ENCODE data around the gene HYDIN.

Gene HYDIN

DNA sequence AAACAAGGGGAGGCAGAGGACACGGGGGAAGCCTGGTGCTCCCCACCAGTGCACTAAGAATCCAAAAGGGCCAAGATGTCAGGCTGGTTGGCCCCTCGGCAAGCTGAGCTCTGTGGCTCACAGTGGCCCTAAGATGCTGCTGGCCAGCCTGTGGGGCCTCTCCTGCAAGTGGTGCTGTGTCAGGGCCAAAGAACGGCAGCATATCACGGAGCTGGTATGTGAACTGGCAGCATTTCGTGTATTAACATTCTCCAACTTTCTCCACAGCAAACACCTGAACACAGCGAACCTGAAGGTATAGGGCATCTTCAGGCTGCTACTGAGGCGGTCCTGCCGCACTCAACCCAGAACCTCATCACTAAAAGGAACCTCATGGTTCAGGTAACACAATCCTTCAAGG is 464.3 kb downstream of the HYDIN start:
- no peak overlapping the region for H3K4me3 Mint-ChIP-seq
- no peaks in the 10 kb centered on the region for H3K9me3 Mint-ChIP-seq
- DNase-seq (ENCODE audit: low spot score) = no peak
- peaks cover 8% of the 10 kb centered on the region for H3K36me3 Mint-ChIP-seq (ENCODE audit: low read depth)
- H3K4me1 Mint-ChIP-seq (ENCODE audit: low read depth) = no peaks in the 10 kb centered on the region
- no peaks in the 10 kb centered on the region for H3K27me3 Mint-ChIP-seq (ENCODE audit: low read depth)
- no peak overlapping the region for H3K27ac Mint-ChIP-seq

DNA sequence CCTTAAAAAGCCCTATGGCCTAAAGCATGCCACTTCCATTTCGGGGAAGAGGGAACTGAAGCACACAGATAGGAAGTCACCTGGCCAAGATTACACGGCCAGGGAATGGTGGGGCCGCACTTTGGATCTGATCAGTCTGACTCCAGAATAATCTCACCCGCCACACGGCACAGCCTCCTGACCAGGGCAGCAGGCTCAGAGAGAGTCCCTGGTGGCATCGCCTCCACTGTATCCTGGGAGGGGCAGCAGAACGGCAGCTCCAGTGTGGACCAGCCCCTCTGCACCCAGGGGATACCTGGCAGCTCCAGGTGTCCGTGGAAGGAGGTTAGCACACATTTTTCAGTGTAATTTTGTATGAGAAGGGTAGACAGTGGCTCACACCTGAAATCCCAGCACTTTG is 465.0 kb downstream of the HYDIN start:
- Mint-ChIP-seq H3K27ac (no peak overlapping the region), H3K36me3 (ENCODE audit: low read depth) (peaks cover 9% of the 10 kb centered on the region), H3K4me3 (no peak overlapping the region), H3K4me1 (ENCODE audit: low read depth) (no peaks in the 10 kb centered on the region), H3K9me3 (no peaks in the 10 kb centered on the region), H3K27me3 (ENCODE audit: low read depth) (no peaks in the 10 kb centered on the region)
- no peak for DNase-seq (ENCODE audit: low spot score)

DNA sequence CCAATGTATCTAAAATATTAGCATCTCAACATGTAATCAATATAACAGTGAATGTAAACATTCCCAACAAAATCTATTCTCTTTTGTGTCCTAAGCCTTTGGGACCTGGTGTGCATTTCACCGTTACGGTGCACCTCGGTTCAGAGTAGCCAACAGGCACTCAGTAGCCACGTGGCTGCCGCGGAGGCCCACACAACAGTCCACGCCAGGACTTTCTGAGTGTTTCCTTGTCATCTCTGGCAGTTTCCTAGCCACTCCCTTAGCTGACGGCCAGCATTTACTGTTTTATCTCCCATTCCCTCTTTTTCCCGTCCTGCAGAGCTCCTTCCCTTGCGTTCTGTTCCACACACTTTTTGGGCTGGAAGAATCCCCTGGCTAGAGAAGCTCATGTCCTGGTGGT is 465.9 kb downstream of the HYDIN start:
- Mint-ChIP-seq H3K4me3 (no peak overlapping the region), H3K36me3 (ENCODE audit: low read depth) (peaks cover 8% of the 10 kb centered on the region), H3K9me3 (no peaks in the 10 kb centered on the region), H3K4me1 (ENCODE audit: low read depth) (no peaks in the 10 kb centered on the region), H3K27me3 (ENCODE audit: low read depth) (no peaks in the 10 kb centered on the region), H3K27ac (no peak overlapping the region)
- DNase-seq (ENCODE audit: low spot score) = no peak

DNA sequence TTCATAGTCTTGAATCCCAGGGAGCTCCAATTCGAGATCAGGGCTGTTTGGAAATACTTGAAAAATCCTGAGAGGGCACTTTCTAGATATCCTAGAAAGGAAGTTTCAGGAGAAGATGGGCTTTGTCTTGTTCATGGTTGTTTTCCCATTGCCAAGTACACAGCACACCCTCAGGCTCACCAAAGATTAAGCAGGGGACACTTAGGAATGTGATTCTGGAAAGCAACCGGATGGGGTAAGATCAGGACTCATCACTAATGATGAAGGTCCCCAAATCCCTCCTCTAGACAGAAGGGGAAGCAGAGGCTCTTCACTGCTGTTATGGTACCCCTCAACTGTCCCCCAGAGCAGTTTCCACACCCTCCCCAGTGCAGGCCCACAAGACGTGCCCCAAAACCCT is 470.3 kb downstream of the HYDIN start:
- DNase-seq (ENCODE audit: low spot score) = no peak
- Mint-ChIP-seq H3K4me1 (ENCODE audit: low read depth) (no peaks in the 10 kb centered on the region), H3K9me3 (no peaks in the 10 kb centered on the region), H3K4me3 (no peak overlapping the region), H3K27me3 (ENCODE audit: low read depth) (no peaks in the 10 kb centered on the region), H3K36me3 (ENCODE audit: low read depth) (peaks cover 10% of the 10 kb centered on the region), H3K27ac (no peak overlapping the region)

DNA sequence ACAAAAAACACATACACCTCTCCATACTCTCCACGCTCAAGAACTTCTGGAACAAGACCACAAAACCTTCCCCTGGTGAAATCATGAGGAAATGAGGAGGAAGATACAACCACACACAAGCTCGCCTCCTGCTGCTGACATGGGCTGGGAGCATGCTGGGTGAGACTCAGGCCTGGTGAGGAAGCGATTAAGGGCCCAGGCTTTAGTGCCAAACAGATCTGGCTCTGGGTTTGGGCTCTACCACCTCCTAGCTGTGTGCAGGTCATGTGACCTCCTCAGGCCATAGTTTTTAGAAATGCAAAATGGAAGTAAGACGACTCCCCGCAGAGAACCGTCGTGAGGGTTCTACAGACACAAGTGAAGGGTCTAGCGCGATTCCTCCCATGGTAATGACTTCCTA is 470.9 kb downstream of the HYDIN start:
- Mint-ChIP-seq H3K27me3 (ENCODE audit: low read depth) (no peaks in the 10 kb centered on the region), H3K4me3 (no peak overlapping the region), H3K27ac (no peak overlapping the region), H3K36me3 (ENCODE audit: low read depth) (peaks cover 10% of the 10 kb centered on the region), H3K4me1 (ENCODE audit: low read depth) (no peaks in the 10 kb centered on the region), H3K9me3 (no peaks in the 10 kb centered on the region)
- no peak for DNase-seq (ENCODE audit: low spot score)

DNA sequence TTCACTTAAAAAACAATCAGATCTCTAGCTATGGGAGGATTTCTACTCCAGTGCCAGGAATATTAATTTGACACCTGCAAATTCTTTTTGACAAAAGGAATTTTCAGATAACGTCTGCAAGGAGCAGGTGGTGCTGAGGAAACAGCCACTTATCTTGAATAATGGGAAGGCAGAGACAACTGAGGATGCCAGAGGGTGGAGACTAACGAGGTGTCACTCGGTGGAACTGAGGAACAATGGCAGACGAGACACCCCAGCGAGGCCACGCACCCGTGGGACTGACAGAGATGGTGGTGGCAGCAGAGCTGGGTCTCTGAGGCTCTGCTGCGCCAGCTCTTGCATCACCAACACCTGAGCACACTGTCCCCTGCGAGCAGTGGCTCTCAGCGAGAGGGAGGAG is 471.7 kb downstream of the HYDIN start:
- Mint-ChIP-seq H3K36me3 (ENCODE audit: low read depth) (peaks cover 10% of the 10 kb centered on the region), H3K27me3 (ENCODE audit: low read depth) (no peaks in the 10 kb centered on the region), H3K4me1 (ENCODE audit: low read depth) (no peaks in the 10 kb centered on the region), H3K27ac (no peak overlapping the region), H3K9me3 (no peaks in the 10 kb centered on the region), H3K4me3 (no peak overlapping the region)
- DNase-seq (ENCODE audit: low spot score) = no peak

All from T-helper 2 cell treated with Interferon-gamma antibody and Interleukin-4, amounts not matched to agents 5 μg/mL and 100 μg/mL, for 36 hours (primary cell).